ENCODE data around the gene CLPTM1L. TPM values are rescaled to one million over a fixed set of nuclear protein-coding genes. Genes with fewer than 3 reads are reported as not detected.
"Not testable (repeated sequence)": the region's sequence is repeated elsewhere in the genome, so short reads cannot be mapped to it uniquely, and the experiment has no call there.

The CLPTM1L gene
- total RNA-seq, 1 experiment from 2014 or later: 214 TPM

- no peak for DNase-seq (ENCODE audit: low spot score)
Measured at GRCh38 chr5:1293416-1294205, 51.3 kb downstream of the CLPTM1L start.

GRCh38 chr5:1292846-1293415 is 52.0 kb downstream of the CLPTM1L start:
- no peak for DNase-seq (ENCODE audit: low spot score)

GRCh38 chr5:1292139-1292538 is 52.8 kb downstream of the CLPTM1L start:
- DNase-seq (ENCODE audit: low spot score): no peak

- no peak for DNase-seq (ENCODE audit: low spot score)
Measured at GRCh38 chr5:1291611-1292080, 53.3 kb downstream of the CLPTM1L start.

- DNase-seq (ENCODE audit: low spot score): not testable (repeated sequence)
Measured at GRCh38 chr5:1290956-1291355, 53.9 kb downstream of the CLPTM1L start.

GRCh38 chr5:1289559-1289958 is 55.3 kb downstream of the CLPTM1L start:
- not testable (repeated sequence) for DNase-seq (ENCODE audit: low spot score)

- DNase-seq (ENCODE audit: low spot score): no peak
Measured at GRCh38 chr5:1288439-1289335, 56.2 kb downstream of the CLPTM1L start.

- no peak for DNase-seq (ENCODE audit: low spot score)
Measured at GRCh38 chr5:1285883-1286291, 59.0 kb downstream of the CLPTM1L start.

- DNase-seq (ENCODE audit: low spot score): no peak
Measured at GRCh38 chr5:1285141-1285540, 59.8 kb downstream of the CLPTM1L start.

- not testable (repeated sequence) for DNase-seq (ENCODE audit: low spot score)
Measured at GRCh38 chr5:1284336-1284970, 60.4 kb downstream of the CLPTM1L start.

GRCh38 chr5:1283729-1284041 is 61.2 kb downstream of the CLPTM1L start:
- DNase-seq (ENCODE audit: low spot score): not testable (repeated sequence)

GRCh38 chr5:1282993-1283728 is 61.7 kb downstream of the CLPTM1L start:
- DNase-seq (ENCODE audit: low spot score): not testable (repeated sequence)

- no peak for DNase-seq (ENCODE audit: low spot score)
Measured at GRCh38 chr5:1282131-1282992, 62.5 kb downstream of the CLPTM1L start.

- DNase-seq (ENCODE audit: low spot score): no peak
Measured at GRCh38 chr5:1281038-1281882, 63.6 kb downstream of the CLPTM1L start.

- DNase-seq (ENCODE audit: low spot score): no peak
Measured at GRCh38 chr5:1280177-1281037, 64.5 kb downstream of the CLPTM1L start.

- no peak for DNase-seq (ENCODE audit: low spot score)
Measured at GRCh38 chr5:1279443-1280151, 65.3 kb downstream of the CLPTM1L start.

- DNase-seq (ENCODE audit: low spot score): no peak
Measured at GRCh38 chr5:1278656-1279442, 66.0 kb downstream of the CLPTM1L start.

Data from H4 (cell line).